SK-N-MC (cell line): ENCODE measurements around the gene MAGED1.

Experiments used
- EZH2 ChIP-seq: fragments of 200-600 bp; sonication (generic); IDR thresholded peaks from one replicate; pipeline ENCODE4 v1.6.1; 2017; ENCODE audit warnings: antibody characterized with exemption
- POLR2AphosphoS5 ChIP-seq: IDR thresholded peaks from 2 replicates; pipeline ENCODE4 v1.6.1; 2012; ENCODE audit warnings: mild to moderate bottlenecking, low read depth, low read length, borderline replicate concordance

DNA sequence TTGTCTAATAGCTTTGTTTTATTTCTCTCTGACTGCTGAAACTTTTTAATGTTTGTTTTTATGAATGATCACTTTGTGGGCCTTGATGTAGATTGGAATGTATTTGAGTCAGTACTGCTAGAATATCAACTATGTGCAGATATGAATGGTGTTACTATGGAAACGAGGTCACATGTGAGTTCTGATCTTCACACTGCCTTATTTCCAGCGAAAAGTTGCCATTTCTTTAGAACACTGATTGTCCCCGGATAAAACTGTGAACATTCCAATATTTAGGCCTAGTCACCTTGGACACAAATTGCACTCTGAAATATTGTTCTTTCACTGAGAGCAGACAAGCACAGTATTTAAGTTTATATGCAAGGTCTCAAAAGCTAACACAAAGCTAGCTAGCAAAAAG, 27.2 kb upstream of the MAGED1 start:
- TF ChIP-seq EZH2, result no peak
- no peak for TF ChIP-seq POLR2AphosphoS5
